WTC11 (cell line): ENCODE results near the gene DTX4. TPM values are rescaled to one million over a fixed set of nuclear protein-coding genes. Genes with fewer than 3 reads are reported as not detected.

ENCODE experiments used
- ATAC-seq: fragments of 200-7000 bp; cut with Tn5 transposase; 2 replicates; pipeline ENCODE4 v1.10.0; 2021; ENCODE audit warnings: mild to moderate bottlenecking, moderate library complexity
- CTCF ChIA-PET: fragments of 300-600 bp; sonication (Branson Sonifier 250); formaldehyde crosslinking; loops from one replicate; lab custom pipeline; 2021; ENCODE audit warnings: antibody characterized with exemption; lab: Charles Lee
- POLR2A ChIA-PET: fragments of 350-600 bp; sonication (Branson Sonifier 250); formaldehyde crosslinking; loops from one replicate; lab custom pipeline; 2021; ENCODE audit warnings: antibody characterized with exemption; lab: Charles Lee
- DNase-seq: peaks from one replicate; pipeline ENCODE4 v3.0.0; 2021; ENCODE audit warnings: low spot score
- H3K27ac Mint-ChIP-seq: 2 replicates; pipeline ENCODE4 v1.8.0; 2021; ENCODE audit warnings: mixed read lengths
- H3K27me3 Mint-ChIP-seq: 2 replicates; pipeline ENCODE4 v1.8.0; 2021; ENCODE audit warnings: low read depth, mild to moderate bottlenecking, moderate library complexity, mixed read lengths
- H3K36me3 Mint-ChIP-seq: 2 replicates; pipeline ENCODE4 v1.8.0; 2021; ENCODE audit warnings: mixed read lengths
- H3K4me1 Mint-ChIP-seq: 2 replicates; pipeline ENCODE4 v1.8.0; 2022; ENCODE audit warnings: mixed read lengths
- H3K4me3 Mint-ChIP-seq: 2 replicates; pipeline ENCODE4 v1.8.0; 2021; ENCODE audit warnings: mild to moderate bottlenecking, moderate library complexity, mixed read lengths
- H3K9me3 Mint-ChIP-seq: 2 replicates; pipeline ENCODE4 v1.8.0; 2021; ENCODE audit warnings: mixed read lengths
- CBFB ChIP-seq: sonication (generic); formaldehyde crosslinking; IDR thresholded peaks from 2 replicates; pipeline ENCODE4 v1.8.1; 2022; ENCODE audit warnings: mild to moderate bottlenecking, low read depth, missing genetic modification reagents
- ELF4 ChIP-seq: sonication (generic); formaldehyde crosslinking; IDR thresholded peaks from 2 replicates; pipeline ENCODE4 v1.8.1; 2022; ENCODE audit warnings: low read depth, mild to moderate bottlenecking, moderate library complexity, missing genetic modification reagents
- EMX1 ChIP-seq: fragments of 250-450 bp; sonication (Bioruptor Pico); IDR thresholded peaks from 2 replicates; pipeline ENCODE4 v1.8.0; 2021; ENCODE audit warnings: mild to moderate bottlenecking
- FOXK1 ChIP-seq: sonication (generic); formaldehyde crosslinking; IDR thresholded peaks from 2 replicates; pipeline ENCODE4 v1.8.0; 2022; ENCODE audit warnings: mild to moderate bottlenecking, moderate library complexity, missing genetic modification reagents
- GRHL2 ChIP-seq: fragments of 250-450 bp; sonication (Bioruptor Pico); IDR thresholded peaks from 2 replicates; pipeline ENCODE4 v1.8.0; 2022; ENCODE audit warnings: mild to moderate bottlenecking, moderate library complexity; ENCODE audit not compliant: insufficient replicate concordance, severe bottlenecking
- GTF2I ChIP-seq: fragments of 250-450 bp; sonication (Bioruptor Pico); conservative IDR thresholded peaks from 2 replicates; pipeline ENCODE4 v1.4.0; 2021; ENCODE audit warnings: mild to moderate bottlenecking
- NFATC4 ChIP-seq: fragments of 250-450 bp; sonication (Bioruptor Pico); IDR thresholded peaks from 2 replicates; pipeline ENCODE4 v1.9.0; 2021; ENCODE audit warnings: mild to moderate bottlenecking
- NR3C1 ChIP-seq: sonication (generic); formaldehyde crosslinking; conservative IDR thresholded peaks from 2 replicates; pipeline ENCODE4 v1.8.1; 2023; ENCODE audit warnings: low read depth, mild to moderate bottlenecking, missing genetic modification reagents
- TCF7 ChIP-seq: sonication (generic); formaldehyde crosslinking; IDR thresholded peaks from 2 replicates; pipeline ENCODE4 v1.8.0; 2022; ENCODE audit warnings: mild to moderate bottlenecking, low read depth, missing genetic modification reagents, moderate library complexity
- ZNF317 ChIP-seq: sonication (generic); formaldehyde crosslinking; IDR thresholded peaks from 2 replicates; pipeline ENCODE4 v1.8.1; 2023; ENCODE audit warnings: low read depth, mild to moderate bottlenecking, moderate library complexity, missing genetic modification reagents, borderline replicate concordance
- total RNA-seq: library from RNA; stranded (reverse); gene quantifications from 3 replicates; pipeline ENCODE4 v1.2.3, GENCODE V29; 2021
- TF ChIP-seq, protein P1 (sequence below): sonication (generic); formaldehyde crosslinking; IDR thresholded peaks from 2 replicates; pipeline ENCODE4 v1.8.0; 2022; ENCODE audit warnings: mild to moderate bottlenecking, missing genetic modification reagents
- TF ChIP-seq, protein P2 (sequence below): sonication (generic); formaldehyde crosslinking; IDR thresholded peaks from 2 replicates; pipeline ENCODE4 v1.8.1; 2023; ENCODE audit warnings: mild to moderate bottlenecking, missing genetic modification reagents, moderate library complexity
- TF ChIP-seq, protein P3 (sequence below): sonication (generic); formaldehyde crosslinking; IDR thresholded peaks from 2 replicates; pipeline ENCODE4 v1.8.1; 2023; ENCODE audit warnings: mild to moderate bottlenecking, missing genetic modification reagents, moderate library complexity
- TF ChIP-seq, protein P4 (sequence below): sonication (generic); formaldehyde crosslinking; IDR thresholded peaks from 2 replicates; pipeline ENCODE4 v1.8.1; 2023; ENCODE audit warnings: mild to moderate bottlenecking, moderate library complexity, missing genetic modification reagents
- TF ChIP-seq, protein P5 (sequence below): sonication (generic); formaldehyde crosslinking; IDR thresholded peaks from 2 replicates; pipeline ENCODE4 v1.8.1; 2022; ENCODE audit warnings: mild to moderate bottlenecking, missing genetic modification reagents, moderate library complexity, borderline replicate concordance
- TF ChIP-seq, protein P6 (sequence below): sonication (generic); formaldehyde crosslinking; IDR thresholded peaks from 2 replicates; pipeline ENCODE4 v1.8.0; 2022; ENCODE audit warnings: mild to moderate bottlenecking, missing genetic modification reagents
- TF ChIP-seq, protein P7 (sequence below): sonication (generic); formaldehyde crosslinking; IDR thresholded peaks from 2 replicates; pipeline ENCODE4 v1.8.0; 2023; ENCODE audit warnings: mild to moderate bottlenecking, missing genetic modification reagents

The DTX4 gene
- total RNA-seq, 1 experiment from 2014 or later = 15.5 TPM

DNA sequence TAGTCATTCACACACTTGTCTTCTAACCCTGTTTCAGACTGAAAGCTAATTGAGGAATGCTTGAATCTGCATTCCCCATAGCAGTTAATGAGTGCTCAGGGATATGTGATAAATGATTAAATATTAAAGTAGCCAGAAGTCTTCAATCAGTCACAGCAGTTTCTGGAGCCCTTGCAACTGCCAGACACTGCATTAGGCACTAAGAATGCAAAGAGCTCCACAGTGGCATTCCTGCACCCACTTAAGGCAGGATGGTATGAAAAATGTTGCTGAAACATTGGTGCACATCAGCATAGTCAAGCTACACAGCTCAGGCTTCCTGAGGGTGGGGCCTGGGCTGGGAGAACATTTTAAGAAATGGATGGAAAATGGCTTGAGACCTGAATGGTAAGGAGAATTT, 6.5 kb downstream of the DTX4 start:
- H3K4me1 Mint-ChIP-seq = peaks cover 40% of the 10 kb centered on the region
- TF ChIP-seq TCF7 (CRISPR knock-in tag) (no peak), ELF4 (CRISPR knock-in tag) (no peak)
- TF ChIP-seq, protein P1, sequence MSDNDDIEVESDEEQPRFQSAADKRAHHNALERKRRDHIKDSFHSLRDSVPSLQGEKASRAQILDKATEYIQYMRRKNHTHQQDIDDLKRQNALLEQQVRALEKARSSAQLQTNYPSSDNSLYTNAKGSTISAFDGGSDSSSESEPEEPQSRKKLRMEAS (CRISPR knock-in tag) = no peak
- ATAC-seq (no peak), DNase-seq (no peak)
- CTCF ChIA-PET = interaction anchor here (1.6 to 14.2 kb wide), 2 partner anchors 5 to 20 kb away, joined by 6 to 382 read pairs; no protein-coding TSS in a partner anchor
- H3K36me3 Mint-ChIP-seq = peaks cover 35% of the 10 kb centered on the region
- no peak overlapping the region for H3K27ac Mint-ChIP-seq
- H3K4me3 Mint-ChIP-seq = no peak overlapping the region
- peaks cover 15% of the 10 kb centered on the region for H3K9me3 Mint-ChIP-seq
- POLR2A ChIA-PET = no interaction called here
- H3K27me3 Mint-ChIP-seq = no peaks in the 10 kb centered on the region; the same call in 1 of the 2 replicates

DNA sequence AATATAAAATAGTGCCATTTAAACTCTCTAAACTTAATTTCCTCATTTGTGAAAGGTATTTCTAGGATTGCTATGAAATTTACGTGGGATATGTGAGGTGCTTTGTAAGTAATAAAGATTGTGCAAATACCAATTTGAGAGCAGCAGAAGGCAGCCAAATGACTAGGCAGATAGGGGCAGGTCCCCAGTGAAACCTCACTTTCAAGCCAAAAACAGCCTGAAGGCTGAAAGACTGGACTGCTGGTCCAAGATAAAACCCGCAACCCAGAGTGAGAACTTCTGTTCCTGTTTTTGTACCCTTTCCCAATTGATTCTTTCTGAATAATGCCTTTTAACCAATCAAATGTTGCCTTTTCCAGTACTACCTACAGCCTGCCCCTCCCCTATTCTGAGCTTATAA, 7.2 kb downstream of the DTX4 start:
- Mint-ChIP-seq H3K27ac (no peak overlapping the region), H3K4me3 (no peak overlapping the region), H3K9me3 (peaks cover 15% of the 10 kb centered on the region), H3K36me3 (peaks cover 35% of the 10 kb centered on the region), H3K4me1 (peaks cover 36% of the 10 kb centered on the region), H3K27me3 (no peaks in the 10 kb centered on the region; the same call in 1 of the 2 replicates)
- ChIA-PET POLR2A (no interaction called here), CTCF (interaction anchor here (1.6 to 14.2 kb wide), 4 partner anchors 5 to 43 kb away, joined by 3 to 382 read pairs (median 8); no protein-coding TSS in a partner anchor)
- no peak for ATAC-seq
- no peak for DNase-seq
- TF ChIP-seq, protein P2, sequence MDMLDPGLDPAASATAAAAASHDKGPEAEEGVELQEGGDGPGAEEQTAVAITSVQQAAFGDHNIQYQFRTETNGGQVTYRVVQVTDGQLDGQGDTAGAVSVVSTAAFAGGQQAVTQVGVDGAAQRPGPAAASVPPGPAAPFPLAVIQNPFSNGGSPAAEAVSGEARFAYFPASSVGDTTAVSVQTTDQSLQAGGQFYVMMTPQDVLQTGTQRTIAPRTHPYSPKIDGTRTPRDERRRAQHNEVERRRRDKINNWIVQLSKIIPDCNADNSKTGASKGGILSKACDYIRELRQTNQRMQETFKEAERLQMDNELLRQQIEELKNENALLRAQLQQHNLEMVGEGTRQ = no peak
- TF ChIP-seq, protein P3, sequence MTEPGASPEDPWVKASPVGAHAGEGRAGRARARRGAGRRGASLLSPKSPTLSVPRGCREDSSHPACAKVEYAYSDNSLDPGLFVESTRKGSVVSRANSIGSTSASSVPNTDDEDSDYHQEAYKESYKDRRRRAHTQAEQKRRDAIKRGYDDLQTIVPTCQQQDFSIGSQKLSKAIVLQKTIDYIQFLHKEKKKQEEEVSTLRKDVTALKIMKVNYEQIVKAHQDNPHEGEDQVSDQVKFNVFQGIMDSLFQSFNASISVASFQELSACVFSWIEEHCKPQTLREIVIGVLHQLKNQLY (CRISPR knock-in tag) = no peak
- no peak for TF ChIP-seq CBFB (CRISPR knock-in tag)
- no peak for TF ChIP-seq EMX1 (CRISPR knock-in tag)
- no peak for TF ChIP-seq GRHL2 (CRISPR knock-in tag)
- TF ChIP-seq, protein P4, sequence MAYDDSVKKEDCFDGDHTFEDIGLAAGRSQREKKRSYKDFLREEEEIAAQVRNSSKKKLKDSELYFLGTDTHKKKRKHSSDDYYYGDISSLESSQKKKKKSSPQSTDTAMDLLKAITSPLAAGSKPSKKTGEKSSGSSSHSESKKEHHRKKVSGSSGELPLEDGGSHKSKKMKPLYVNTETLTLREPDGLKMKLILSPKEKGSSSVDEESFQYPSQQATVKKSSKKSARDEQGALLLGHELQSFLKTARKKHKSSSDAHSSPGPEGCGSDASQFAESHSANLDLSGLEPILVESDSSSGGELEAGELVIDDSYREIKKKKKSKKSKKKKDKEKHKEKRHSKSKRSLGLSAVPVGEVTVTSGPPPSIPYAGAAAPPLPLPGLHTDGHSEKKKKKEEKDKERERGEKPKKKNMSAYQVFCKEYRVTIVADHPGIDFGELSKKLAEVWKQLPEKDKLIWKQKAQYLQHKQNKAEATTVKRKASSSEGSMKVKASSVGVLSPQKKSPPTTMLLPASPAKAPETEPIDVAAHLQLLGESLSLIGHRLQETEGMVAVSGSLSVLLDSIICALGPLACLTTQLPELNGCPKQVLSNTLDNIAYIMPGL = no peak

DNA sequence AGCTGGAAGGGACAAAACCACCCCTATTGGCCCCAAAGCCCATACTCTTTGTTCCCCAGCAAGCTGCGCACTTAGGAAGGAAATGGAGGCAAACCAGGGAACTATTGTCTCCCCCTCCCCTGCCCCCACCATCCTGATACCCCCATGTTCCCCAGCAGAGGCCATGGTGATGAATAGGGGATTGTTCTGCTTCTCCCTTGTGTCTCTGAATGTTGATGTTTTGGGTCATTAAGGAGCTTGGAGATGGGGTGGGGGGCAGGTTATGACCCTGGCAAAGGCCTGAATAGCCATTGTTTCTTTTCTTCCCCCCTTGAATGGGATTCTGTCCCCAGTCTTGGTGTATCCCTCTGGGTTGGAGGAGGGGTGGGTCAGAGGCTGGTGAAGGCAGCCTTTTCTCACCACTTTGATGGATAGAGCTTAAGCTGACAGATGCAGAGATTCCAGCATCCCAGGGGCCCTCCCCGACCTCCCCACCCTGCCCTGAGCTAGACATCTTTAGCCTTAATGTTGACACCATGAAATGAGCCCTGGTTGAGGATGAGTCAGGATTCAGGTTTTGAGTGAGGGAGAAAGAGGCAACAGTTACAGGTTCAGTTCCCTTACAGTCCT, 8.3 kb downstream of the DTX4 start:
- DNase-seq (no peak), ATAC-seq (no peak)
- ChIA-PET POLR2A (no interaction called here), CTCF (interaction anchor here (1.4 to 8.6 kb wide), 4 partner anchors 8 to 44 kb away, joined by 3 to 382 read pairs (median 7); partner anchors contain the start of gene DTX4)
- Mint-ChIP-seq H3K36me3 (peaks cover 35% of the 10 kb centered on the region), H3K4me3 (no peak overlapping the region), H3K27ac (no peak overlapping the region), H3K27me3 (no peaks in the 10 kb centered on the region; the same call in 1 of the 2 replicates), H3K9me3 (peaks cover 15% of the 10 kb centered on the region), H3K4me1 (peaks cover 34% of the 10 kb centered on the region)
- no peak for TF ChIP-seq GTF2I (CRISPR knock-in tag)
- no peak for TF ChIP-seq FOXK1 (CRISPR knock-in tag)
- TF ChIP-seq ZNF317 (CRISPR knock-in tag) = no peak

DNA sequence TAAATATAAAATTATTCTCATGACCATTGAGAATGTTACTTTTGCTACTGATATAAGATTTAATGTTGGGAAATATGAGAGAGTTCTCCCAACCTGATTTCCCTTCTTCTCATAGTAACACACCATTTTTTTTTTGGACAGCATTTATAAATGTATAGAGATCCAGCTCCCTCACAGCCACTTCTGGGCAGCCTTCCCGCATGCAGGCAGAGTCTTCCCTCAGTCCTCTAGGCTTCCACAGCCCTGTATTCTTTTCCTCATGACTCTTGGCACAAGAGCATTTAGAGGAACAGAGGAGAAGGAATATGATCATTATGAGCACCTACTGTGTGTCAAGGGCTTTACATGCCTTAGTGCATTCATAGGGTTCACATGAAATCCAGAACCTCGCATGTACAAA, 9.0 kb downstream of the DTX4 start:
- no peak for ATAC-seq
- Mint-ChIP-seq H3K27ac (no peak overlapping the region), H3K4me3 (no peak overlapping the region), H3K27me3 (no peaks in the 10 kb centered on the region; the same call in 1 of the 2 replicates), H3K36me3 (peaks cover 35% of the 10 kb centered on the region), H3K4me1 (peaks cover 31% of the 10 kb centered on the region), H3K9me3 (peaks cover 15% of the 10 kb centered on the region)
- CTCF ChIA-PET = interaction anchor here (1.4 to 8.6 kb wide), 4 partner anchors 9 to 45 kb away, joined by 3 to 382 read pairs (median 7); partner anchors contain the start of gene DTX4
- DNase-seq = no peak
- POLR2A ChIA-PET = no interaction called here
- TF ChIP-seq, protein P5, sequence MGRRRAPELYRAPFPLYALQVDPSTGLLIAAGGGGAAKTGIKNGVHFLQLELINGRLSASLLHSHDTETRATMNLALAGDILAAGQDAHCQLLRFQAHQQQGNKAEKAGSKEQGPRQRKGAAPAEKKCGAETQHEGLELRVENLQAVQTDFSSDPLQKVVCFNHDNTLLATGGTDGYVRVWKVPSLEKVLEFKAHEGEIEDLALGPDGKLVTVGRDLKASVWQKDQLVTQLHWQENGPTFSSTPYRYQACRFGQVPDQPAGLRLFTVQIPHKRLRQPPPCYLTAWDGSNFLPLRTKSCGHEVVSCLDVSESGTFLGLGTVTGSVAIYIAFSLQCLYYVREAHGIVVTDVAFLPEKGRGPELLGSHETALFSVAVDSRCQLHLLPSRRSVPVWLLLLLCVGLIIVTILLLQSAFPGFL (CRISPR knock-in tag) = no peak
- TF ChIP-seq, protein P6, sequence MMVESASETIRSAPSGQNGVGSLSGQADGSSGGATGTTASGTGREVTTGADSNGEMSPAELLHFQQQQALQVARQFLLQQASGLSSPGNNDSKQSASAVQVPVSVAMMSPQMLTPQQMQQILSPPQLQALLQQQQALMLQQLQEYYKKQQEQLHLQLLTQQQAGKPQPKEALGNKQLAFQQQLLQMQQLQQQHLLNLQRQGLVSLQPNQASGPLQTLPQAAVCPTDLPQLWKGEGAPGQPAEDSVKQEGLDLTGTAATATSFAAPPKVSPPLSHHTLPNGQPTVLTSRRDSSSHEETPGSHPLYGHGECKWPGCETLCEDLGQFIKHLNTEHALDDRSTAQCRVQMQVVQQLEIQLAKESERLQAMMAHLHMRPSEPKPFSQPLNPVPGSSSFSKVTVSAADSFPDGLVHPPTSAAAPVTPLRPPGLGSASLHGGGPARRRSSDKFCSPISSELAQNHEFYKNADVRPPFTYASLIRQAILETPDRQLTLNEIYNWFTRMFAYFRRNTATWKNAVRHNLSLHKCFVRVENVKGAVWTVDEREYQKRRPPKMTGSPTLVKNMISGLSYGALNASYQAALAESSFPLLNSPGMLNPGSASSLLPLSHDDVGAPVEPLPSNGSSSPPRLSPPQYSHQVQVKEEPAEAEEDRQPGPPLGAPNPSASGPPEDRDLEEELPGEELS = no peak
- TF ChIP-seq, protein P7, sequence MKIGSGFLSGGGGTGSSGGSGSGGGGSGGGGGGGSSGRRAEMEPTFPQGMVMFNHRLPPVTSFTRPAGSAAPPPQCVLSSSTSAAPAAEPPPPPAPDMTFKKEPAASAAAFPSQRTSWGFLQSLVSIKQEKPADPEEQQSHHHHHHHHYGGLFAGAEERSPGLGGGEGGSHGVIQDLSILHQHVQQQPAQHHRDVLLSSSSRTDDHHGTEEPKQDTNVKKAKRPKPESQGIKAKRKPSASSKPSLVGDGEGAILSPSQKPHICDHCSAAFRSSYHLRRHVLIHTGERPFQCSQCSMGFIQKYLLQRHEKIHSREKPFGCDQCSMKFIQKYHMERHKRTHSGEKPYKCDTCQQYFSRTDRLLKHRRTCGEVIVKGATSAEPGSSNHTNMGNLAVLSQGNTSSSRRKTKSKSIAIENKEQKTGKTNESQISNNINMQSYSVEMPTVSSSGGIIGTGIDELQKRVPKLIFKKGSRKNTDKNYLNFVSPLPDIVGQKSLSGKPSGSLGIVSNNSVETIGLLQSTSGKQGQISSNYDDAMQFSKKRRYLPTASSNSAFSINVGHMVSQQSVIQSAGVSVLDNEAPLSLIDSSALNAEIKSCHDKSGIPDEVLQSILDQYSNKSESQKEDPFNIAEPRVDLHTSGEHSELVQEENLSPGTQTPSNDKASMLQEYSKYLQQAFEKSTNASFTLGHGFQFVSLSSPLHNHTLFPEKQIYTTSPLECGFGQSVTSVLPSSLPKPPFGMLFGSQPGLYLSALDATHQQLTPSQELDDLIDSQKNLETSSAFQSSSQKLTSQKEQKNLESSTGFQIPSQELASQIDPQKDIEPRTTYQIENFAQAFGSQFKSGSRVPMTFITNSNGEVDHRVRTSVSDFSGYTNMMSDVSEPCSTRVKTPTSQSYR (CRISPR knock-in tag) = no peak
- TF ChIP-seq NR3C1 = no peak
- no peak for TF ChIP-seq NFATC4 (CRISPR knock-in tag)
